Activated CD4-positive, alpha-beta T cell treated with anti-CD3 and anti-CD28 coated beads for 1 hour (primary cell): ENCODE measurements around the gene UGT1A10.

ENCODE experiments used
- DNase-seq: peaks from one replicate; pipeline ENCODE4 v3.0.0-alpha.2; 2020

Gene UGT1A10

DNA sequence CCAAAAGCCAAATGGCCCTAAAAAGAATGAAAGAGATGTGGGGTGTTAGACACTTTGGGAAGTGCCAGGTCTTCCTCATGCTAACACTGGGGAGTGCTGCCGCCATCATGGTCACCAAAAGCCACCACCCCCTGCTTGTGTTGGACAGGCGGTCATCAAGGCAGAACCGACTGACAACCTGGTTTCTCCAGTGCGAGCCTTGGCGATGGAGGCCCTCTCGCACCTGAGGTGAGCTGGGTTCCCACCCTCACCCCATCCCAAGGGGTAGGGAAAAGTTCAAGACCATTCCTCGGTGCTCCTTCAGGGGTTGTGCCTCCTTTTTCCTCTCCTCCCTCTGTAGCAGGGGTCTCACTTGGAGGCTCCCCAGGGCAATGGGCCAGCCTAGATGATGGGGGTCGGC, 175.5 kb downstream of the UGT1A10 start:
- peak; percentile 4 for DNase-seq

DNA sequence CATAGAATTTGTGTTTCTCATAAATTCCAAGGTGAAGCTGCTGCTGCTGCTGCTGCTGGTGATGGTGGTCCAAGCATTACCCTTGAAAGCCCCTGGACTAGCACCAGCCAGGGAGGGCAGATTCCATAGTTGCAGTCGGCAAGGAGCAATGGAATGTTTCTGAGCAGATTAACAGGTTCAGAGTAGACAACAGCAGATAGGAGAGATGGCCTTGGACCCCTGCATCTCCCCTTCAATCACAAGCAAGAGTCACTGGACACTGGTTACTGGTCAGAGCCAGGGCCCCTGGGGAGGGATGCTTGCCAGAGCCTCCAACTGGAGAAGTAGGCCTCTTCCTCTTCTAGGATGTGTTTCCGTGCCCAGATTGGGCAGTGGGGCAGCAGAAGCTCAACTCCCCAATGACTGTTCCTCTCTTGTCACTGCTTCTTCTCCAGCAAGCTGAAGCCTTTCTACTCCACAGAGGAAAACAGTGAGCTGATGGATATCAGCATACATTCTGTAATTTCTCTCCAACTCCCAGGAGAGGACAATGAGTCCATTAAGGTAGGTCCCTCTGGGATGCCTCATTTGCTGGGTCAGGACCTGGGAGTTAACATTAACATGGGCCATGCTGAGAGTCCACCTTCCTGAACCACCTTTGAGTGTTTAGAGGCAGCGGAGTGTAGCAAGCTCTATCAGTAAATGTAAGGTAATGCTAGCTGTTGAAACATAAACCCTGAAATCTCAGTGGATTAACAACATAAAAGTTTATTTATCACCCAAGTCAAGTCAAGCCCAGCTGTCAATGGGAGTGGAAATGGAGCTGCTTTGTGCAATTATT, 177.2 kb downstream of the UGT1A10 start:
- no peak for DNase-seq

DNA sequence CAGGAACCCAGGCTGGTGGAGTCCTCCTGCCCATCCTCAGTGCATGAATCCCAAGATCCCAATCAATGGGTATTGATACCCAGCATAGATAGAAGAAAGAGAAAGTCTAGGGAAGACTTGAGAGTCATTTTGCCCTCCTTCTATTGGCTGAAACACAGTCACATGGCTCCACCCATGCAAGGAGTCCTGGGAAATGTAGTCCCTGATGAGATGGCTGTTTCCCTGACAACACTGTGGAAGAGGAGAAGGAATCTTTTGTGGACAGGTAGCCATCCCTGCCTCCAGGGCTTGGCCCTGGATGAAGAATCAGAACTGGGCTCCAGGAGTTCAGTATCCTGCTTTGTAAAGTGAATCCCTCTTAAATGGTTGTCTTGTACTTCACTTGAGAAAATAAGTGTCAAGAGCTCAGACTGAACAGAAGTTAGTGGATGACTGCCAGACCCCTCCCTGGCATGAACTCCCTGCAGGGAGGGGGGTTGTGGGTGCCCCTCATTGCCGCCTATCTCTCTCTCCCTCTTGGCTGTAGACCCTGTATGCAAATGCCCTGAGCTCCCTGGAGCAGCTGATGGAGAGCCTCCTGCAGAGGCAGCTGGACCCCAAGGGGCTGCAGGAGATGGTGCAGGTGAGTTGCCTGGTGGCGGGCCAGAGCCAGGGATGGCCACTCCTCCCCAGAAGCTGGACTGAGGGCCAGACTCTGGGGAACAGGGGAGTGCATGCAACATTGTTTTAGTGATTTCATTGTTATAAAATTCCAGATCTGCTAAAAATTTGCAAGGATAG, 178.0 kb downstream of the UGT1A10 start:
- DNase-seq, result no peak

DNA sequence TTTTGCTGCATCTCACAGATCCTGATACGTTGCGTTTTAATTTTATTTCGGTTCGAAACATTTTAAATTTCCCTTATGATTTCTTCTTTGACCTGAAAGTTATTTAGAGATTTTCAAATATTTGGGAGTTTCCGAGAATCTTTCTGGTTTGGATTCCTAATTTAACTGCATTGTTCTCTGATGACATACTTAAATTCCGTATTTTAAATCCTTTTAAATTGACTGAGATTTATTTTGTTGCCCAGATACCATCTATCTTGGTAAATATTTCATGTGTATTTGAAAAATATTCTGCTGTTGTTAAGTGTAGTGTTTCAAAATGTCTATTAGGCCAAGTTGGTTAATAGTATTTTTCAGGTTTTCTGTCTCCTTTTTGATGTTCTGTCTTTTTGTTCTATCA, 179.6 kb downstream of the UGT1A10 start:
- no peak for DNase-seq

- no peak for DNase-seq
These were observed 180.1 kb downstream of the UGT1A10 start for GRCh38 chr2:233816334-233816733.

GRCh38 chr2:233816771-233817170, 180.5 kb downstream of the UGT1A10 start:
- no peak for DNase-seq

GRCh38 chr2:233817361-233817911, 181.2 kb downstream of the UGT1A10 start:
- DNase-seq, result no peak

DNA sequence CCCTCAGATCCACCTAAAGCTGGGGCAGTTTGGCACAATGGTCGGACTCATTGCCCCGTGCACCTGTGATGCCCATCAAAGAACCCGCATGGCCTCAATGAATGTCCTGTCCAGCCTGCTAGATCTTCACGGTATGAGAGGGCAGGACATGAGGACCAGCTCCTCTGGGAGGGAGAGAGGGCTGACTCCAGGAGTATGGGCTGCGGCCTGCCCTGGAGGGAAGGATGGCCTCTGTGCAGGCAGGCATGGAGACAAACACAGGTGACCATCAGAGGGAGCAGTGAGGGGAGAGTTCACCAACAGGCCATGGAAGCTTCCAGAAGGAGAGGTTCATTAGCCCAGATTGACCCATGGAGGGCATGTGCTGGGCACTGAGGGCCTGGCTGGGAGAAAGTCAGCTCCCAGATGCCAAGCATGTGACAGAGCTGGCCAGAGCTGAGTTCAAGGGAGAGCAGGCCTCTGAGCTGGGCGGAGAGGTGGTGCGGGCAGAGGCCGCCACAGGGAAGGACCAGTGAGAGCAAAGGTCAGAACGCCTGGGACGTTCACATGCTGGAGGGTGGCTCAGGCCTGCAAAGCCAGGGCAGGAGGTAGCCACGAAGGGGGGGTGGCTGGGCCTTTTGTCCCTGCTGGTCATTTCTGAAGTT, 181.9 kb downstream of the UGT1A10 start:
- no peak for DNase-seq

GRCh38 chr2:233818639-233819621, 182.7 kb downstream of the UGT1A10 start:
- no peak for DNase-seq

DNA sequence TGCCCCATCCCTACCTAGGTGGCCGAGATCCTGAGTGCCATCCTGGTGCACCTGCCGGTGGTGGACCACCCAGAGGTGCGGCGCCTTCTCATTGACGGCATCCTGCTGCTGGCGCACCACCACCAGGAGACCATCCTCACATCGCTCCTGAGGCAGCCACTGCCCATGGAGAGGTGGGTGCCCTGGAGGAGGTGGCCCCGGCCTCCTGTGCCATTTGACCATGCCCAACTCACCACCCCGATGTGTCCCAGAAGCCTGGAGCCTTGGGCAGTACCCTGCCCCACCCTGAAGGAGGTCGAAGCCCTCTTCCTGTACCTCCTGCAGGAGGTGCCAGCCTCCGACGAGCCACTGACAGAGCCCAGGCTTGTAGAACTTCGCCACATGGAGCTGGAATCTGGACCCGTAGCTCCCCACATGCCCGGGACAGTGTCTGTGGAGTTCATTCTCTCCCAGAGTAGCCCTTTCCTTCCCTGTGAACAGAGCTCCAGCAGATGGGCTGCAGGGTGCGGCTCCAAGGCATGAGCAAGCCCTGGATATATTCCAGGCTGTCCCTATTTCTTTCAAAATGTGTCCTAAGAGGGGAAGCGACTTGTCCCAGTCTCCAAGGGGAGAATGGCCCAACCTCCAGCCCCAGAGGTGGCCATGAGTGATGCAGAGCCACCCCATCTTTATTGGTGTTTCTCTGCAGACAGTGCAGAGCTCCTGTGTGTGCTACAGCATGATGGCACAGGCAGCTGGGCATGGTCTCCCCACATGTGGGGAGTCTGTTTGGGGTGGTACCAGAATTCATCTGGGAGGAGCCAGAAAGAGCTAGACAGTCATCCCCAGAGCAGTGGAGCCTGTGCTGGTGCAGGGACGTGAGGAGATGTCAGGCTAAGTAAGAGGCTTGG, 183.9 kb downstream of the UGT1A10 start:
- no peak for DNase-seq

- no peak for DNase-seq
These were observed 184.5 kb downstream of the UGT1A10 start for GRCh38 chr2:233820774-233821105.

- DNase-seq, result no peak
These were observed 184.9 kb downstream of the UGT1A10 start for GRCh38 chr2:233821196-233821595.

DNA sequence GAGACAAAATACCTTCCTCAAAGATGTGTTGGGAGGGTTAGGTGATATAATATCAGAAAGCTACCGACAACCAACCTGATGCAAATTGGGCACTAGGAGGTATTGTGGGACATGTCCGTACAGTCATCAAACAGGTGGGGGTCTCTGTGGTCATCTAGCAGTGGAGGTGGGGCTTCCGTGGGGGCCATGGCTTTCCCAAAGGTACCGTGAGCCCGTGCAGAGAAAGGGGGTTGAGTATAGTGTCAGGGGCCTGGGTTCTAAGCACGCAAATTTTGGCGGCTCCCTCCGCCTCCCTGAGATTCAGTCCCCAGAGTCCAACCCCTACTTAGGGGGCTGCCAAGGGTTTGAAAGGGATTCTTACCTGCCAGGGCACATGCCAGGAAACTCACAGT, 185.5 kb downstream of the UGT1A10 start:
- DNase-seq, result no peak

GRCh38 chr2:233822101-233822771, 186.0 kb downstream of the UGT1A10 start:
- DNase-seq, result peak; percentile 4
